Embryonic facial prominence (tissue), 1 donor: ENCODE data around the gene ITPR1.
"Not testable (repeated sequence)": the region's sequence is repeated elsewhere in the genome, so short reads cannot be mapped to it uniquely, and the experiment has no call there.

Experiments used
- DNase-seq: peaks from one replicate; pipeline ENCODE4 v3.0.0-alpha.2; 2016; ENCODE audit errors: extremely low spot score

Gene ITPR1

DNA sequence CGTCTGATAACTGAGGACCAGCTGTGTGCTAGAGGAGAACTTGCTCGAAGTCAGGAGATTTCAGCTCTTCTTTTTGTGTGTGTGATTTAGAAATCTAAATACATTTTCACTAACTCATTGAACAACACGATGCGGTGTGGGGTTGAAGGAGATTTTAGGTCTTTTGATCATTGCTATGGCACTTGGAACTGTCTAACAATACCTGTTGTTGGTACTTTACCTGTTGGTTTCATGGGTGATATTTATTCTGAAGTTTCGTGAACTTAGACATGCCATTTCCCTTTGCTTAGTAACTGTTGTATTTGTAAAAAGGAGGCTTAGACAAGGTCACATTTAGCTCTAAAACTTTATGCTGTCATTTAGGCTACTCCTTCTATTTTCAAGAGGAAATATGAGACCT lies 99.9 kb downstream of the ITPR1 start:
- no peak for DNase-seq

DNA sequence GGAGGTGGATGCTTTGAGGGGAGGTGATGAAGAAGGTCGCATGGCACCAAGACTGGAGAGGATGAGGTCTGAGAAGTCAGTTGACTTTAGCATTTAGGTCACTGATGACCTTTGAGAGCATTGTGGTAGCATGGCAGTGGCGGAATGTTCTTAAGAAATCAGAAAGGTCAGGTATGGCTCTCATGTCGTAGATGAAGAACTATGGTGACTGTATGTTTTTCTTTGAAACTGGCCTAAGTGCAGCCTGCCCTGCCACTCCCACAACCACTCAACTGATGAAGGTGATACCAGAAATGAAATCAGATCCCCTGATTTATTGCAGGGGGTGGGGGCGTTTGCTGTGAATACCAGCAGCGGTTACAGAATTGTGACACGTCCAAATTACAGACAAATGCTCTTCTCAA lies 102.6 kb downstream of the ITPR1 start:
- DNase-seq = no peak

DNA sequence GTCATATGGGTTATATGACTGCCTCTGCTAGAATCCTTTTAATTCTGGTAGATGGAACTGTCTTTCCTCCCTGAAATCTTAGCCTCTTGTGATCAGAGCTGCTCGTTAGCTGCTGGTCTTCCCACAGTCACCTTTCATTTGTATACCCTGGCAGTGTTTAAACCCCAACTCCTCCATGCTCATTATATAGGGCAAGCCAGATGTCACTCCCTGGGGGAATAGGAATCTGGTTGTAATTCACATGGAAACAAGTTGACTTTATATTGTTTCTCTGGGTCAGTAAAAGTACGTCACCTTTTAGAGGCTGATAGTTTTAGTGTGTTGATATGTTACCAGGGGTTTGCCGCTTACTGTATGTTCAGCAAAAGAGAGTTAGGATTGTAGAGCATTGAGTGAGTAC lies 103.5 kb downstream of the ITPR1 start:
- DNase-seq = no peak

DNA sequence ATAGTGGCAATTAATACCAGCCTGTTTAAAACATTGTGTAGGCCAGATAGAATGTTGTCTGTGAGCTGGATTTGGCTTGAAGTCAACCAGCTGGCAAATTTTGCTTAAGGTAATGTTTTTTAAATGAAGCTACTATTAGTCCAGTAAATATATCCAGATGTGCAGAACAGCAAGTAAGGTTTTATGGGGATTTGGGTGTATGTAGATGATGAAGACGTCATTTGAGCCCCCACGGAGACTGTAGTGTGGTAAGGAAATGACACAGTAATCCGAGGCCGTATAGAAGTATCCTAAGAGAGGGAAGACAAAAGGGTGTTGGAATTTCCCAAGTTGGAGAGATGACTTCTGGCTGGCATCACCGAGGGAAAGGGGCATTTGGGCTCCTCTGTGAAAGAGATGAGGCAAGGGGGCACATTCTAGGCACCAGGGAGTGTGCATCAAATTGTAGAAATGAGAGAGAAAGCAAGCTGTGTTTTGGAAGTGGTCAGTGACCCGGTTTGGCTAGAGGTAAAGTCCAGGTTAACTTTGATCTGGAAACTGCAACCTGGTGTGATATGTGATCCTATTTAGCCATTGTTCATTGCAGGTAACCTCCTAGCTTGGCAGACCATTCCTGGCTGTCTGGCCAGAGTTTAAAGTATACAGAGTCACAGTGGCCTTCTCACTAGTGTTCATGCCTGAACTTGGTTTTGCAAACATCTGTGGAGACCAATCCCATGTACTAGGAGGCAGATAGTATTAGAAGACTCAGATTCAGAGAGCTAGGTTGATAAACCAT lies 104.2 kb downstream of the ITPR1 start:
- DNase-seq = peak; percentile 82

DNA sequence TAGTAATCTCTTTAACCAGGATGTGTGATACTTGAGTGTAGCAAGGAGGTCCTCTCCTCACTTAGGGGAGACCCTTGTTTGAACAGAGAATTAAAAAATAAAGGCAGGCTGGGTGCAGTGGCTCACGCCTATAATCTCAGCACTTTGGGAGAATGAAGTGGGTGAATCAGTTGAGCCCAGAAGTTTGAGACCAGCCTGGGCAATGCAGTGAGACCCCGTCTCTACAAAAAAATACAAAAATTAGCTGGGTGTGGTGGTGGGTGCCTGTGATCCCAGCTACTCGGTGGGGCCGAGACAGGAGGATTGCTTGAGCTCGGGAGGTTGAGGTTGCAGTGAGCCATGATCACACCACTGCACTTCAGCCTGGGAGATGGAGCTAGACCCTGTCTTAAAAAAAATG lies 105.1 kb downstream of the ITPR1 start:
- DNase-seq = not testable (repeated sequence)

DNA sequence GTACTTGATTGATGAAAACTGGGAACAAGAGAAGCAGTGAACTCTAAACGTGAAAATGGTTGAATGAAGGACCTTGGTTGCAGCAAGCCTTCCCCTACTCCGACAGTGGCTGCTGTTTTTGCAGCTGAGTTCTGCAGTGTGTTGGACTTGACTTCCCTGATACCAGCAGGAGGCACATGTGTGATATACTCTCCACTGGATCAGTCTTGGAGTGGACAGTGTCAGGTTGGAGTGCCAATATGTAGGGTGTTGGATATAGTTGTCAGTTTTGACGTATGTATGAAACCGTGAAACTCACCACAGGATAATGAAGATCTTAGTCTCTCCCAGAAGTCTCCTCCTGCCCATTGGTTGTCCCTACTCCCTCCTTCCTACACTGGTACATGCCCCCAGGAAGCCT lies 106.5 kb downstream of the ITPR1 start:
- no peak for DNase-seq

DNA sequence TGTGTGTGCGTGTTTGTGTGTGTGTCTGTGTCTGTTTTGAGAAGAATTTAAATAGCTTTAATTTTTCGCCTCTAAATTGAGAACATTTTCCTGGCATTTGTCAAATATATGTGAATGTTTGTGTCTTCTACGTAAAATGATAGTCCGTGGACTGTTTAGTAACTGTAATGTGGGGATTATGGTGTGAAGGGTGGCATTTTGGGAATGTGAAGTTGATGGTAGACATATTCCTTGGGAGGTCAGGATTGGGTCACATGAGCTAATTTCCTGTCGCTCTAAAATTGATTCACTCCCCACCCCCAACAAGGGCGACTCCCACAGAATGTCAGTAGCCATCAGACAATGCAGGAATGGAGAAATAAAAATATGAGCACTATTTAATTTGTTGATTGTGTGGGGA lies 107.3 kb downstream of the ITPR1 start:
- DNase-seq = no peak

DNA sequence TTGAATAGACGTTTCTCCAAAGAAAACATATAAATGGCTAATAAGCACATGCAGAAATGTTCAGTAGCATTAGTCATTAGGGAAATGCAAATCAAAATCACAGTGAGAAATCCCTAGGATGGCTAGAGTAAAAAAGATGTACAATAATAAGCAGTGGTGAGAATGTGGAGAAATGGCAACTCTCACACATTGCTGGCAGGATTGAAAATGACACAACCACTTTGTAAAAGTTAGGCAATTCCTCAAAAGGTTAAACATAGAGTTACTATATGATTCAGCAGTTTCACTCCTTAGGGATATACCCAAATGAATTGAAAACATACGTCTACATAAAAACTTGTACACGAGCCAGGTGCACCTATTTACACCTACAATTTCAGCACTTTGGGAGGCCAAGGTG lies 108.7 kb downstream of the ITPR1 start:
- no peak for DNase-seq

DNA sequence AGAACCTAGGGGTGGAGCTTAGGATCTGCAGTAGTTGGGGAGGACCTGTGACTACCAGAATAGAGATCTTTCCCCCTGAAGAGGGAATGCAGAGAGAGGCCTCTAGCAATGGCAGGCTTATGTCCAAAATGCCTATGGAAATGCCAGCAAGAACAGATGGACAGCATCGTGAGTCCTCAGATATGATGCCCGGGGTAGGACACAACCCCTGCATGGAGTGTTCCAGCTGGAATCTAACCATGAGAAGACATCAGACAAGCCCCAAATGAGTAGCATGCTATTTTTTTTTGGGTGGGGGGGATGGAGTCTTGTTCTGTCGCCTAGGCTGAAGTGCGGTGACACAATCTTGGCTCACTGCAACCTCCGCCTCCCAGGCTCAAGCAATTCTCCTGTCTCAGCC lies 111.5 kb downstream of the ITPR1 start:
- no peak for DNase-seq

DNA sequence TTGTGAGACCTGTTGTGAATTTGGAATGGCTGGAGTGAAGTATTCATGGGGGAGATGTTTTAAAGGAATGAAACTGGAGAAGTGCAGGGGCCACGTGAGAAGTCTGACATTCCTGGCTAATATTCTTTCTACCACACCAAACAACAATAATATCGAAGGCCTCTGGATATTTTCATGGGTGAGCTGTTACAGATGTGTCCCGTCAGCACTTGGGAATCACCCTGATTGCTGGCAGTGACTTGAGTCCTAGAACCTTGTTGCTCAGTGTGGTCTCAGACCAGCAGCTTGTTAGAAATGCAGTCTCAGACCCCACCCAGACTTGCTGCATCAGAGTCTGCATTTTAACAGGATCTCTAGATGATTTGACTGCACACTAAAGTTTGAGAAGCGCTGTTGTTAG lies 113.8 kb downstream of the ITPR1 start:
- DNase-seq = no peak

DNA sequence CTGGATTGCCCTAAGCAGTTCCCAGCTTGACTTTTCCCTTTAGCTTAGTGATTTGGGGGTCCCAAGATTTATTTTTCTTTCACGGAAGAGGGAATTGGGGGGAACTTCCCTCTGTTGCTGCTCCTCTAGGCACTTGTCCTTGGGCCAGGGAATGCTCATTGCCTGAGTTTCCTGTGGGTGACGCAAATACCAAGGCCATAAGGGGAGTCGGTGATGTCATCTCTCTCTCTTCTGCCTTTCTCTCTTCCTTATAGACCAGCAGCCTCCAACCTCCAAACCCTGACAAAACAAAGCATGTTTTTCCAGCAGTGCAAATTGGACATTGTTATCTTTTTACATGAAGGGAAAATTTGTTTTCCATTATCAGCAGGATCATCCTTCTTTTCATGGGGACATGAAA lies 120.2 kb downstream of the ITPR1 start:
- no peak for DNase-seq

DNA sequence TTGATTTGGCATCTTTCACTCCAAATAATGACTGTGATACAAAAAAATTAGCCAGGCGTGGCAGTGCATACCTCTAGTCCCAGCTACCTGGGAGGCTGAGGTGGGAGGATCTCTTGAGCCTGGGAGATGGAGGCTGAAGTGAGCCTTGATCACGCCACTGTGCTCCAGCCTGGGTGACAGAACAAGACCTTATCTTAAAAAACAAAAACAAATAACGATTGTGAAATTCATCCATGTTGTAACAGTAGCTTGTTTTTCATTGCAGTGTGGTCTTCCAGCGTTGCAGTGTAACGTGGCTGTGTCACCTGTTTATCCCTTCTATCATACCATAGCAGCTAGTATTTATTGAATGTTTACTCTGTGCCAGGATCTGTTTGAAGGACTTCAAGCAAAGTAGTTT lies 120.9 kb downstream of the ITPR1 start:
- DNase-seq = no peak

DNA sequence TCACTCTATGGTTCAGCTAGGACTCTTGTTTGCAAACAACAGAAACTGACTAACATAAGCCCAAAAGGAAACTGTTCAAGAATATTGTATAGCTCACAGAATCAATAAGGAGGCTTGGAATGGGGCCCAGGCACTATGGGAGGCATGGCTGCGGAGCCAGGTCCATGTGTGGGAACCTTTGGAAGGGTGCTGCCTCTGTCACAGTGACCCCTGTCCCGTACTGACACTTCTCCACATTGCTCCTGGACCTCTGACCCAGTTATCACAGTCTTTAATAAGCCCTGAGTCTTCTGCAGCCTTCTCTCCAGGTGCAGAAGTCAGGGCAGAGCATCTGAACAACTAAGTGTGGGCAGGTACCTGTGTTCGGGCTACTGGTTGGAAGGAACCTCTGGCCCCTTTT lies 121.8 kb downstream of the ITPR1 start:
- no peak for DNase-seq

DNA sequence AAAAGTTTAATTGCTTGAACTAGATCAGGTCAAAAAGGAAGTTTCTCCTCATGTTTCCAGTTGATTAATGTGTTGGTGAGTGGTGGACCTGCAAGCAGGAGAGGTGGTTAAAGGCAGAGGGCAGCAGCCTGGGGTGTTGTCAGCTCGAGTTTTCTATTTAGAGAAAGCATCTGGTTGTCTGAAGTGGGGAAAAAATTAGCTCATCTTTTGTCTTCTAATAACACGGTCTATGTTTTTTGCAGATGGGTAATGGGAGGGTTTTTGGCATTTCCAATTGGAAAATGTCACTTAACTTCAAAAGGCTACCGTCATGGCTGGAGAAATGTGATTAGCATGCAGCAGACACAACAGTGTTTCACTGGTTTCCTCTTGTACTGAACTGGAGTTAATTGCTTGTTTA lies 122.6 kb downstream of the ITPR1 start:
- DNase-seq = no peak

DNA sequence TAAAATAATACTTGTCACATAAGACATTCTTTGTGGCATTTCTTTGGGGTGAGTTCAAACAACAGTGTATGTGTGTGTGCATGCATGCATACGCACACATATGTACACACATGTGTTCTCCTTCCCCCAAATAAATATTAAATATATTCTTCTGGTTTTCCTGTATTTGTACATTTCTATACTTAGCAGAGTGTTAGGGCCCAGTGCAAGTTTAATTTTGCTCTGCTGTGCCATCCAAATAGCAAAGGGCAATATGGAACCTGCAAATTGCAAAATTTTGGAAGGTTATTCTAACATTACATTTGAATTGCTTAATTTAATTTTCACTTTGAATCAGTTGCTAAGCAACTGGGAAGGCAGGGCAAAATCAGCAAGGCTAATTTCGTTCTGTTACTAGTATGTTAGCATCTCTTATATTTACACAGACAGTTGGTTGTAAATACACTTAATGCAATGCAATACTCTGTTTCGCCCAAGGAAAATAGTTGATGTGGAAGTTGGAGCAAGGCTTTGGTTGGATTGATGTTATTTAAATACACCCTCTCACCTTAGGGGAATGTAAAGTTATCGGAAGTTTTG lies 130.4 kb downstream of the ITPR1 start:
- DNase-seq = no peak

DNA sequence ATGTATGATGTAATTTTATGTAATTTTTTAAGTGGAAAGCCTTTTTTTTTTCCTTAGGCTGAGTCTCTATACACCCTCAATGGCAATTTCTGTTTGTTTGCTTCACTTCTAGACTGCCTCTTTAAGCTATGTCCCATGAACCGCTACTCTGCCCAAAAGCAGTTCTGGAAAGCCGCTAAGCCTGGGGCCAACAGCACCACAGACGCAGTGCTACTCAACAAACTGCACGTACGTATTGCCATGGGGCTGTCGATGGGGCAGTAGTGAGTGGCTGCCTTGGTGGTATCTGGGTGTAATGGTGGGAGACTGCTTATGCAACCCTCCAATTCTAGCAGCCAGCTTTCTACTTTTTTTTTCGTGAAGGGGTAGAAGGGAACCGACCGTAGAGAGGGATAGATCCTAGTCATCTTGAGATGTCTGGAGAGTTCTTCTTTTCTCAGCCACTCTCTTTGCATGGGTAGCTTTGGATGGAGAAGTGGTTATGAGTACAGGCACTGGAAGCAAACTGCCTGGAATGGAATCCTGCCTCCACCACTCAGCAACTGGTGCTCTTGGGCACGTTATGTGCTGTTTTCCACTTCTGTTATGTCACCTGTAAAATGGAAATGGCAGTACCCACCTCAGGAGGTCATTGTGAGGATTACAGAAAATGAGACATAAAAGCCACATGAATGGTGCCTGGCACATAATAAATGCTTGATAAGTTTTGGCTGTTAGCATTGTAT lies 134.7 kb downstream of the ITPR1 start:
- no peak for DNase-seq

DNA sequence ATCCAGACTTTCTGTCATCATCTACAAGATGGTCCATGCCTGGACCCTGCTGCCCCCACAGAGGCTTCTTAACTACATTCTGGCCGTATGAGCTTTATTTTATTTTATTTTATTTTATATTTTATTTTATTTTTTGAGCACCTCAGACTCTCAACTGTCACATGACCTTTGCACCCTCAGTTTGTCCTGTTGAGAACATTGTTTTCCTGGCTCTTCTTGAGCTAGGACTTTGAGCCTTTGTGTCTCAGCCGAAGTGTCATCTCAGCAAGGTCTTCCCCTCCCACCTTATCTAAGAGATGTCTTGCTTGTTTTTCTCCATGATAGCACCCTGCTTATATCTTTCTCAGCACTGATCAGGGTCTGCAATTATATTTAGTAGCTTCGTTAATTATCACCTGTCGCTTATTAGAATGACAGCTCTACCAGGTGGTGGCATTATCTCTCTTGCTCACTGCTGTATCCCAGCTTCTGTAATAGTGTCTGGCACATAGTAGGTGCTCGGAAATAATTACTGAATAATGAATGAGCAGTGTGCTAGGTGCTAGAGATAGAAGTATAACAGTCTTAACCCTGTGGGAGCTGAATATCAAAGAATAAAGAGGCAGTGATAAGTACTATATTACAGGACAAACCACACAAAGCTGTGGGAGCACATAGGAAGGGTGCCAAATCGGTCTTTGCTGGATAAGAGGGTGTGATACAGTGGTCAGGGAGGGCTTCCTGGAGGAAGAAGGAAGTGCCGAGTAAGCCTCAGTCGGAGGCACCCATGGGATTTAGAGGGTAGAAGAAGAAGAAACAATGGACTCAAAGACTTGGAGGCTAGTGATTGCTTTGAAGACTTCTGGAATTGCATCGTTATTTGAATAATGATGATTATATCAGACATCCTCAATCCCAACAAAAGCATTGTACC lies 136.2 kb downstream of the ITPR1 start:
- no peak for DNase-seq

DNA sequence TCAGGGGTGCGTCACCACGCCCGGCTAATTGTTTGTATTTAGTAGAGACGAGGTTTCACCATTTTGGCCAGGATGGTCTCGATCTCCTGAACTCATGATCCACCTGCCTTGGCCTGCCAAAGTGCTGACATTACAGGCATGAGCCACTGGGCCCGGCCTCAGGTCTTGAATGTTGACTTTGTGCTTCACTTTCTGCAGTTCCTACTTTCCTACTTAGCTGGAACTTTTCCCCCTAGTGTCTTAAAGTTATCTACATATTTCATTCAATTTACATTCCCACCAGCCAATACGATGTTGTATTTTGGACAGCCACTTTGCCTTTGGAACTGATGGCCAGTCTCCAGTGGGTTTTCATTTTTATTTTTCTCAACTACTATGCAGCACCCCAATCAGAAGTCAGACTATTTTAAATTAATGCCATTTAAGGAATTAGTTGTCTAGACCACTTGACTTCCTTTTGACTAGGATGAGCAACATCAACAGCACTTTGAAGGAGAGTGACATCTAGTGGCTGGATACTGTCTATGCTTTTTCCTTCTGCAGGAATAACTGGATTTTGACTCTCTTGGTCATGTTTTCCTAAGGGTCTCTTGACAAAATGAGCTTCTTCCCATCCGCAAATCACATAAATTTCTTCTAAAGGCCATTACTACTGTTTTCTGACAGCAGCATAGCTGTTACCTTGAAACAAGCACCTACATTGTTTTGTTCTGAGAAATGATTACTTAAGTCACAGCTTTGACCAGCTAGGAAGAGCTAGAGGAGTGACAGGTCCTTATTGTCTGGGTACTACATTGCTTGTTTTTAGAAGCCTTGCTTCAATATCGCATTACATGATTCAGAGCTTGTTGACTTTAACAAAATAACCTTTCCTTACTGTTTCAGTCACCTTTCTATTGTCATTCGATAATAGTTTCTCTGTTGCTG lies 140.2 kb downstream of the ITPR1 start:
- DNase-seq = peak; percentile 74

DNA sequence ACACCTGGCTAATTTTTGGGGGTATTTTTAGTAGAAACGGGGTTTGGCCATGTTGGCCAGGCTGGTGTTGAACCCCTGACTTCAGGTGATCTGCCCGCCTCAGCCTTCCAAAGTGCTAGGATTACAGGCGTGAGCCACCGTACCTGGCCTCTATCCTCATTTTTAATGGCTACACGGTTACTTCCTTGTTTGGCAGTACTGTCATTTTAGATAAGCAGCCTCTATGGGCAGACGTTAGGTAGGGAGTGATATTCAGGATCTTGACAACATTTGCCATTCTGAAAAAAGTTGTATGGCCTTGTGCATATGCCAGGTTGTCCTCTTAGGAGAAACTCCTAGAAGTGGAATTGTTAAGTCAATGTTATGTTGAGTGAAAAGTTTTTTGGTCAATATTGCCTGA lies 141.7 kb downstream of the ITPR1 start:
- DNase-seq = no peak

DNA sequence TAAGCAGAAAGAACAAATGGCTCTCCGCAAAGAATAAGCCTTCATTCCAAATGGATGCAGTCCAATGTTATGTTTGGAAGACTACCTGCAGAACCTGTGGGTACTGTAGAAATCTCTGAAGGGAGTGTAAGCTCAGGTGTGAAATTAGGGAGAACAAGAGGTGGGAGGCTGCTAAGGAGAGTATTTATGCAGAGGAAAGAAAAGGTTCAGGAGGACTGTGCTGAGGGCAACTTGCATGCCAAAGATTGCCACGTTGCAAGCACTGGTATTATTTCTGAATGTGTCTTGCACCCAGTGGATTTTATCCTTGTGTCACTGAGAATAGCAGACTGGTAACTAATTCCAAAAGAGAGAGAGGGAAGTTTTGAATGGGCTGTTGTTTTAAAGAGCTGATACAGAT lies 144.1 kb downstream of the ITPR1 start:
- DNase-seq = no peak
